IMR-90 (cell line): Measurements from ENCODE around the gene STAT5B. TPM values are rescaled to one million over a fixed set of nuclear protein-coding genes. Genes with fewer than 3 reads are reported as not detected.

Source experiments
- ATAC-seq: fragments of 200-7000 bp; cut with Tn5 transposase; 2 replicates; pipeline ENCODE4 v1.9.1; 2020; ENCODE audit warnings: low read depth, mild to moderate bottlenecking, moderate library complexity
- BruUV-seq: library from RNA; stranded (reverse); fragments of 400-500 nt; replicated peaks from 2 replicates; lab custom pipeline; 2021; lab: Mats Ljungman, UMichigan
- CTCF ChIA-PET: fragments of 300-600 bp; formaldehyde crosslinking; extraction: SDS; loops from one replicate; lab custom pipeline; 2021; ENCODE audit warnings: antibody characterized with exemption; lab: Yijun Ruan, JAX
- POLR2A ChIA-PET: fragments of 300-600 bp; sonication (Branson Sonifier 250); formaldehyde crosslinking; loops from one replicate; lab custom pipeline; 2022; ENCODE audit warnings: antibody characterized with exemption; ENCODE audit not compliant: unreplicated experiment; lab: Charles Lee
- DNase-seq: peaks from one replicate; pipeline ENCODE4 v3.0.0; 2013
- H2AFZ ChIP-seq: replicated peaks from 2 replicates; pipeline ENCODE3; 2013; ENCODE audit warnings: low read length, mild to moderate bottlenecking; ENCODE audit not compliant: poor library complexity
- H2AK5ac ChIP-seq: 2 replicates; pipeline ENCODE4 v1.6.1; 2013; ENCODE audit warnings: low read depth, low read length, inconsistent platforms
- H2AK9ac ChIP-seq: replicated peaks from 2 replicates; pipeline ENCODE3; 2013; ENCODE audit warnings: mild to moderate bottlenecking, low read depth, low read length, moderate library complexity; ENCODE audit not compliant: poor library complexity
- H2BK120ac ChIP-seq: 2 replicates; pipeline ENCODE4 v1.6.1; 2013; ENCODE audit warnings: low read depth, low read length, inconsistent platforms
- H2BK15ac ChIP-seq: 3 replicates; pipeline ENCODE4 v1.6.1; 2013; ENCODE audit warnings: low read depth, low read length, inconsistent platforms
- H2BK20ac ChIP-seq: 2 replicates; pipeline ENCODE4 v1.6.1; 2013; ENCODE audit warnings: low read depth, mild to moderate bottlenecking, inconsistent platforms, low read length, moderate library complexity
- H2BK5ac ChIP-seq: 2 replicates; pipeline ENCODE4 v1.6.1; 2013; ENCODE audit warnings: mild to moderate bottlenecking, low read depth, low read length, inconsistent platforms; ENCODE audit not compliant: poor library complexity, severe bottlenecking
- H3K14ac ChIP-seq: replicated peaks from 2 replicates; pipeline ENCODE4 v1.6.1; 2013; ENCODE audit warnings: low read depth, low read length, inconsistent platforms
- H3K18ac ChIP-seq: 2 replicates; pipeline ENCODE4 v1.6.1; 2013; ENCODE audit warnings: low read depth, low read length, control low read depth
- H3K23ac ChIP-seq: 2 replicates; pipeline ENCODE4 v1.6.1; 2013; ENCODE audit warnings: low read depth, low read length, inconsistent platforms
- H3K27ac ChIP-seq: 2 replicates; pipeline ENCODE4 v1.5.1; 2013; ENCODE audit warnings: mild to moderate bottlenecking, control low read depth, low read length; ENCODE audit not compliant: insufficient read depth
- H3K27me3 ChIP-seq: 2 replicates; pipeline ENCODE4 v1.6.1; 2013; ENCODE audit warnings: low read length; ENCODE audit not compliant: control insufficient read depth, insufficient read depth
- H3K36me3 ChIP-seq: 2 replicates; pipeline ENCODE4 v1.6.1; 2013; ENCODE audit warnings: low read length, mixed read lengths; ENCODE audit not compliant: control insufficient read depth, insufficient read depth
- H3K4ac ChIP-seq: 2 replicates; pipeline ENCODE4 v1.6.1; 2013; ENCODE audit warnings: low read depth, low read length, inconsistent platforms
- H3K4me1 ChIP-seq: 2 replicates; pipeline ENCODE4 v1.6.1; 2013; ENCODE audit warnings: low read length, mixed read lengths; ENCODE audit not compliant: control insufficient read depth, insufficient read depth
- H3K4me2 ChIP-seq: 2 replicates; pipeline ENCODE4 v1.6.1; 2013; ENCODE audit warnings: low read depth, mild to moderate bottlenecking, control low read depth, low read length, moderate library complexity
- H3K4me3 ChIP-seq: 2 replicates; pipeline ENCODE4 v1.5.1; 2013; ENCODE audit warnings: low read depth, mild to moderate bottlenecking, control low read depth, low read length, moderate library complexity; ENCODE audit not compliant: insufficient read depth
- H3K56ac ChIP-seq: 2 replicates; pipeline ENCODE4 v1.6.1; 2013; ENCODE audit warnings: low read length, inconsistent platforms; ENCODE audit not compliant: insufficient read depth; ENCODE audit errors: extremely low read depth
- H3K79me1 ChIP-seq, 2 experiments: 2 replicates each; pipeline ENCODE4 v1.6.1; 2013; ENCODE audit warnings: low read length in 2 of 2, inconsistent platforms in 1 of 2, low read depth in 1 of 2
- H3K9ac ChIP-seq: 2 replicates; pipeline ENCODE4 v1.6.1; 2013; ENCODE audit warnings: low read depth, low read length, control low read depth
- H3K9me1 ChIP-seq: 2 replicates; pipeline ENCODE4 v1.6.1; 2013; ENCODE audit warnings: low read length, inconsistent platforms; ENCODE audit not compliant: insufficient read depth
- H3K9me3 ChIP-seq: 2 replicates; pipeline ENCODE4 v1.6.1; 2013; ENCODE audit warnings: low read length; ENCODE audit not compliant: control insufficient read depth, insufficient read depth
- H4K20me1 ChIP-seq: 2 replicates; pipeline ENCODE4 v1.6.1; 2013; ENCODE audit warnings: low read length, inconsistent platforms; ENCODE audit not compliant: insufficient read depth
- H4K5ac ChIP-seq: 2 replicates; pipeline ENCODE4 v1.6.1; 2013; ENCODE audit warnings: mild to moderate bottlenecking, low read depth, low read length, control low read depth
- H4K8ac ChIP-seq, 2 experiments: 2 replicates each; pipeline ENCODE4 v1.6.1; 2013; ENCODE audit warnings: low read depth in 2 of 2, low read length in 2 of 2, control low read depth in 1 of 2, inconsistent platforms in 1 of 2
- H4K91ac ChIP-seq: 2 replicates; pipeline ENCODE4 v1.6.1; 2013; ENCODE audit warnings: low read depth, low read length, inconsistent platforms; ENCODE audit not compliant: insufficient read depth
- BHLHE40 ChIP-seq: fragments of 150-350 bp; IDR thresholded peaks from 2 replicates; pipeline ENCODE4 v1.6.1; 2016; ENCODE audit warnings: mild to moderate bottlenecking, low read depth, low read length
- CEBPB ChIP-seq: IDR thresholded peaks from 2 replicates; pipeline ENCODE4 v1.6.1; 2012; ENCODE audit warnings: low read depth, low read length, improper control_type of control experiment
- MAFK ChIP-seq: IDR thresholded peaks from 2 replicates; pipeline ENCODE4 v1.6.1; 2012; ENCODE audit warnings: low read depth, low read length, improper control_type of control experiment
- MAZ ChIP-seq: IDR thresholded peaks from 2 replicates; pipeline ENCODE4 v1.6.1; 2012; ENCODE audit warnings: low read depth, mild to moderate bottlenecking, low read length, improper control_type of control experiment, moderate library complexity, borderline replicate concordance
- MXI1 ChIP-seq: IDR thresholded peaks from 2 replicates; pipeline ENCODE4 v1.6.1; 2012; ENCODE audit warnings: low read depth, mild to moderate bottlenecking, low read length, moderate library complexity, borderline replicate concordance
- NFE2L2 ChIP-seq: fragments of 150-350 bp; IDR thresholded peaks from 2 replicates; pipeline ENCODE4 v1.6.1; 2016; ENCODE audit warnings: low read depth, mild to moderate bottlenecking, low read length
- POLR2A ChIP-seq: IDR thresholded peaks from 2 replicates; pipeline ENCODE4 v1.6.1; 2012; ENCODE audit warnings: mild to moderate bottlenecking, low read depth, low read length
- RAD21 ChIP-seq: IDR thresholded peaks from 2 replicates; pipeline ENCODE4 v1.6.1; 2012; ENCODE audit warnings: low read length, improper control_type of control experiment
- RCOR1 ChIP-seq: IDR thresholded peaks from 2 replicates; pipeline ENCODE4 v1.6.1; 2012; ENCODE audit warnings: mild to moderate bottlenecking, low read length, improper control_type of control experiment; ENCODE audit not compliant: insufficient replicate concordance
- RFX5 ChIP-seq: IDR thresholded peaks from 2 replicates; pipeline ENCODE4 v1.8.0; 2012; ENCODE audit warnings: low read depth, mild to moderate bottlenecking, low read length, moderate library complexity
- SMC3 ChIP-seq: fragments of 150-350 bp; IDR thresholded peaks from 2 replicates; pipeline ENCODE4 v1.6.1; 2016; ENCODE audit warnings: low read depth, mild to moderate bottlenecking, antibody characterized with exemption, low read length, moderate library complexity
- WGBS, 2 experiments: methylation state at CpG; one replicate each; pipeline versions ENCODE4 v1.1.5 to v1.1.7; 2013; ENCODE audit warnings: missing lambda C conversion rate in 2 of 2; ENCODE audit not compliant: insufficient read length in 1 of 2; ENCODE audit errors: extremely low coverage in 2 of 2; 5-methylcytosine and 5-hydroxymethylcytosine counted together
- dilution Hi-C: fragments of 300-500 bp; cut with HindIII; formaldehyde crosslinking; loops from one replicate; pipeline ENCODE4 v1.14.3; 2018; ENCODE audit warnings: low sequenced_read_pairs; ENCODE audit not compliant: unreplicated experiment
- in situ Hi-C: fragments of 300-500 bp; cut with MboI; formaldehyde crosslinking; loops from 3 replicates; pipeline ENCODE4 v1.14.3; 2019; ENCODE audit warnings: low sequenced_read_pairs, inconsistent platforms, mixed read lengths
- intact Hi-C: fragments of 100-400 bp; cut with micrococcal nuclease; formaldehyde crosslinking; loops from 2 replicates; pipeline ENCODE4 v1.10.0; 2022
- polyA plus RNA-seq, 3 experiments: library from polyadenylated mRNA; depleted of rRNA; stranded (reverse); fragments of >200 nt; gene quantifications; 2 replicates each; pipeline ENCODE4 v1.2.3, GENCODE V29; 2012; ENCODE audit warnings: low replicate concordance in 1 of 3
- total RNA-seq: library from RNA; depleted of rRNA; stranded (reverse); fragments of >200 nt; gene quantifications from 2 replicates; pipeline ENCODE4 v1.2.3, GENCODE V29; 2012
- TF ChIP-seq, protein P1 (sequence below): conservative IDR thresholded peaks from 2 replicates; pipeline ENCODE4 v1.5.1; 2012; ENCODE audit warnings: mild to moderate bottlenecking, low read depth, low read length, improper control_type of control experiment
- TF ChIP-seq, protein P2 (sequence below): fragments of 150-350 bp; IDR thresholded peaks from 2 replicates; pipeline ENCODE4 v1.6.1; 2017; ENCODE audit warnings: mild to moderate bottlenecking, antibody characterized with exemption, low read length, low read depth
- TF ChIP-seq, protein P3 (sequence below): fragments of 150-350 bp; IDR thresholded peaks from 2 replicates; pipeline ENCODE4 v1.6.1; 2016; ENCODE audit warnings: low read depth, mild to moderate bottlenecking, low read length, moderate library complexity, borderline replicate concordance

The STAT5B gene
- total and polyA plus RNA-seq, 2 of the 4 experiments (the other 2 are of a cell fraction): 24.4 to 29.6 TPM

DNA sequence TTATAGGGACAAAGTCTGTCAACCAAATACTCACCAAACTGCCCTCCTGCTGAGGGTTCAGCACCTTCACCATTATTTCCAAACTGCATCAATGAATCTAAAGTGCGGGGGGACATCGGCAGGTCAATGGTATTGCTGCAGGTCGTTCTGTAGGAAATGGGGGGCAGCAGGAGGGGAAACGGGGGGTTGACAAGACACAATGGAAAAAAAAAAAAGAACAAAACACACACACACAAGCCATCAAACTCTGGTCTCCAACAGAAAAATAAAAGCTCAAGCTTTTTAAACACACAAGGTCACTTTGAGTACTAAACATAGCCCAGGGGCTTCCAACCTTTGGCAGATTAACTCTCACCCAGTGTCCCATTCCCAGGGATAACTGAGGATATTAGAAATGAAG lies 40.6 kb upstream of the STAT5B start:
- Histone ChIP-seq H3K4me1 (peaks cover 12% of the 10 kb centered on the region), H2AK5ac (no peak overlapping the region), H3K14ac (no peak overlapping the region), H3K56ac (no peak overlapping the region), H4K5ac (no peak overlapping the region), H2AK9ac (no peak overlapping the region), H3K23ac (no peak overlapping the region), H2BK120ac (no peak overlapping the region), H2BK20ac (no peak overlapping the region), H3K27me3 (no peaks in the 10 kb centered on the region), H3K79me1 (peaks cover 22 to 58% of the 10 kb centered on the region in 2 experiments; a peak in 3 of 4 replicates), H4K20me1 (no peaks in the 10 kb centered on the region), H3K4me3 (no peak overlapping the region), H4K91ac (no peak overlapping the region), H3K9me3 (no peaks in the 10 kb centered on the region), H3K4ac (no peak overlapping the region), H4K8ac (no peak overlapping the region), H2AFZ (no peak overlapping the region), H3K36me3 (peaks cover 62% of the 10 kb centered on the region), H3K4me2 (no peak overlapping the region), H3K18ac (no peak overlapping the region), H2BK15ac (no peak overlapping the region), H3K27ac (no peak overlapping the region), H3K9me1 (peaks cover 23% of the 10 kb centered on the region), H3K9ac (no peak overlapping the region), H2BK5ac (no peak overlapping the region)
- TF ChIP-seq MAFK (no peak), CEBPB (no peak), BHLHE40 (no peak), MAZ (no peak), MXI1 (no peak), POLR2A (no peak), NFE2L2 (no peak), RCOR1 (no peak), RFX5 (no peak), SMC3 (no peak), RAD21 (no peak)
- TF ChIP-seq, protein P1, sequence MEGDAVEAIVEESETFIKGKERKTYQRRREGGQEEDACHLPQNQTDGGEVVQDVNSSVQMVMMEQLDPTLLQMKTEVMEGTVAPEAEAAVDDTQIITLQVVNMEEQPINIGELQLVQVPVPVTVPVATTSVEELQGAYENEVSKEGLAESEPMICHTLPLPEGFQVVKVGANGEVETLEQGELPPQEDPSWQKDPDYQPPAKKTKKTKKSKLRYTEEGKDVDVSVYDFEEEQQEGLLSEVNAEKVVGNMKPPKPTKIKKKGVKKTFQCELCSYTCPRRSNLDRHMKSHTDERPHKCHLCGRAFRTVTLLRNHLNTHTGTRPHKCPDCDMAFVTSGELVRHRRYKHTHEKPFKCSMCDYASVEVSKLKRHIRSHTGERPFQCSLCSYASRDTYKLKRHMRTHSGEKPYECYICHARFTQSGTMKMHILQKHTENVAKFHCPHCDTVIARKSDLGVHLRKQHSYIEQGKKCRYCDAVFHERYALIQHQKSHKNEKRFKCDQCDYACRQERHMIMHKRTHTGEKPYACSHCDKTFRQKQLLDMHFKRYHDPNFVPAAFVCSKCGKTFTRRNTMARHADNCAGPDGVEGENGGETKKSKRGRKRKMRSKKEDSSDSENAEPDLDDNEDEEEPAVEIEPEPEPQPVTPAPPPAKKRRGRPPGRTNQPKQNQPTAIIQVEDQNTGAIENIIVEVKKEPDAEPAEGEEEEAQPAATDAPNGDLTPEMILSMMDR: no peak
- TF ChIP-seq, protein P2, sequence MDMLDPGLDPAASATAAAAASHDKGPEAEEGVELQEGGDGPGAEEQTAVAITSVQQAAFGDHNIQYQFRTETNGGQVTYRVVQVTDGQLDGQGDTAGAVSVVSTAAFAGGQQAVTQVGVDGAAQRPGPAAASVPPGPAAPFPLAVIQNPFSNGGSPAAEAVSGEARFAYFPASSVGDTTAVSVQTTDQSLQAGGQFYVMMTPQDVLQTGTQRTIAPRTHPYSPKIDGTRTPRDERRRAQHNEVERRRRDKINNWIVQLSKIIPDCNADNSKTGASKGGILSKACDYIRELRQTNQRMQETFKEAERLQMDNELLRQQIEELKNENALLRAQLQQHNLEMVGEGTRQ: no peak
- TF ChIP-seq, protein P3, sequence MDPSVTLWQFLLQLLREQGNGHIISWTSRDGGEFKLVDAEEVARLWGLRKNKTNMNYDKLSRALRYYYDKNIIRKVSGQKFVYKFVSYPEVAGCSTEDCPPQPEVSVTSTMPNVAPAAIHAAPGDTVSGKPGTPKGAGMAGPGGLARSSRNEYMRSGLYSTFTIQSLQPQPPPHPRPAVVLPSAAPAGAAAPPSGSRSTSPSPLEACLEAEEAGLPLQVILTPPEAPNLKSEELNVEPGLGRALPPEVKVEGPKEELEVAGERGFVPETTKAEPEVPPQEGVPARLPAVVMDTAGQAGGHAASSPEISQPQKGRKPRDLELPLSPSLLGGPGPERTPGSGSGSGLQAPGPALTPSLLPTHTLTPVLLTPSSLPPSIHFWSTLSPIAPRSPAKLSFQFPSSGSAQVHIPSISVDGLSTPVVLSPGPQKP: no peak
- no peak for ATAC-seq
- dilution Hi-C loops (no loop called here), in situ Hi-C loops (no loop called here), intact Hi-C loops (no loop called here)
- ChIA-PET CTCF (interaction anchor here (1.3 to 2.0 kb wide), 2 partner anchors 201 to 210 kb away, joined by 3 to 5 read pairs; no protein-coding TSS in a partner anchor), POLR2A (no interaction called here)
- BruUV-seq: no TSS peak
- no peak for DNase-seq
- no CpG with 5 or more reads among the region's 4 CpGs for WGBS, 2 experiments
